ENCODE data around the gene CLEC18C. TPM values are rescaled to one million over a fixed set of nuclear protein-coding genes. Genes with fewer than 3 reads are reported as not detected.
"Not testable (repeated sequence)": the region's sequence is repeated elsewhere in the genome, so short reads cannot be mapped to it uniquely, and the experiment has no call there.

CLEC18C gene
- under 1 TPM; 0.61 to 0.87 (median 0.70) TPM for total RNA-seq
- long read RNA-seq, donor 1, result 0 reads
- long read RNA-seq, donor 2, result 0 reads

DNA sequence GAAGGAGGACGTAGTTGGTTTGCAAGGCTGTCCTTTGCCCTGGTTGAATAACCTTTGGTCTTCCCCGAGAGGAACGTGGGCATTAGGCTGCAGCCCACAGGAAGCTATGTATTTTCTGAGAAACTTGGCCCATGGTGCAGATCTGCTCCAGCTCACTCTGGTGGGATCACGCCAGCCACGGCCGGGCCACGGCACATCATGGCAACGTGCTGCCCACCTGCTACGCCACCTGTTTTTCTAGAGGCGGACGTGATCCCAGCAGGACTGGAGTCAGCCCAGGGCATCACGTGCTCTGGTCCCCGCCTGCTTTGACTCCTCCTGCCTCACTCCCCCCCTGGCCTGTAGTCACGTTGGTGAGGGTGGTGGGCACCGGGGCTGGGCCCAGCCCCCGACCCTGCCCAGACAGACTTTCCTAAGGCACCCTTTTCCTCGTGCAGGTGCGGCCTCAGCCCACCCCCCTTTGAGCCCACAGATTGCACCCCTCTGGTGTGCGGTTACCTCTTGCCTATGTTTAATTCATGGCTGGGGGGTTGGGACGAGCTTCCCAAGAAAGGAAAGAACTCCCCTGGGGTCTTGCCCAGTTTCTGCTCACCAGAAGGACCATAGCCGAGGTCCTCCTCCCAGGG, at the start of gene CLEC18C:
Gene CLEC18C (plus strand): TSS at position 576 of the 626 bp plus-strand sequence. CDS start 492 bp downstream, outside the sequence.
- DNase-seq; H3K36me3 ChIP-seq (ENCODE audit: low read depth); ATAC-seq; H3K9me3 ChIP-seq; intact Hi-C loops (cut with DNase I, micrococcal nuclease); H3K4me1 ChIP-seq (ENCODE audit: low read depth); H3K4me3 ChIP-seq: not testable (repeated sequence)

DNA sequence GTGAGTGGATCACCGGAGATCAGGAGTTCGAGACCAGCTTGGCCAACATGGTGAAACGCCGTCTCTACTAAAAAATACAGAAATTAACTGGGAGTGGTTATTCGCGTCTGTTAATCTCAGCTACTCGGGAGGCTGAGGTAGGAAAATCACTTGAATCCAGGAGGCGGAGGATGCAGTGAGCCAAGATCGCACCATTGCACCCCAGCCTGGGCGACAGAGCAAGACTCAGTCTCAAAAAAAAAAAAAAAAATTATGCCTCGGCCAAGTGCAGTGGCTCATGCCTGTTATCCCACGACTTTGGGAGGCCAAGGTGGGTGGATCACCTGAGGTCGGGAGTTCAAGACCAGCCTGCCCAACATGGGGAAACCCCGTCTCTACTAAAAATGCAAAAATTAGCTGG, 49.8 kb upstream of the CLEC18C start:
- H3K9me3 ChIP-seq; H3K4me3 ChIP-seq; ATAC-seq; DNase-seq; intact Hi-C loops (cut with DNase I, micrococcal nuclease); H3K4me1 ChIP-seq (ENCODE audit: low read depth): not testable (repeated sequence)
- H3K36me3 ChIP-seq (ENCODE audit: low read depth), result peaks cover 12% of the 10 kb centered on the region

- ATAC-seq; H3K4me3 ChIP-seq; DNase-seq; H3K4me1 ChIP-seq (ENCODE audit: low read depth); intact Hi-C loops (cut with DNase I, micrococcal nuclease); H3K9me3 ChIP-seq: not testable (repeated sequence)
- H3K36me3 ChIP-seq (ENCODE audit: low read depth), result peaks cover 22% of the 10 kb centered on the region
These were observed 47.4 kb upstream of the CLEC18C start for GRCh38 chr16:70126226-70126625.

GRCh38 chr16:70127706-70128105, 45.9 kb upstream of the CLEC18C start:
- H3K4me1 ChIP-seq (ENCODE audit: low read depth); intact Hi-C loops (cut with DNase I, micrococcal nuclease); H3K9me3 ChIP-seq; ATAC-seq; DNase-seq; H3K4me3 ChIP-seq: not testable (repeated sequence)
- H3K36me3 ChIP-seq (ENCODE audit: low read depth), result peaks cover 15% of the 10 kb centered on the region

GRCh38 chr16:70128844-70129243, 44.7 kb upstream of the CLEC18C start:
- H3K36me3 ChIP-seq (ENCODE audit: low read depth), result peaks cover 15% of the 10 kb centered on the region
- H3K9me3 ChIP-seq; intact Hi-C loops (cut with DNase I, micrococcal nuclease); DNase-seq; H3K4me1 ChIP-seq (ENCODE audit: low read depth); ATAC-seq; H3K4me3 ChIP-seq: not testable (repeated sequence)

DNA sequence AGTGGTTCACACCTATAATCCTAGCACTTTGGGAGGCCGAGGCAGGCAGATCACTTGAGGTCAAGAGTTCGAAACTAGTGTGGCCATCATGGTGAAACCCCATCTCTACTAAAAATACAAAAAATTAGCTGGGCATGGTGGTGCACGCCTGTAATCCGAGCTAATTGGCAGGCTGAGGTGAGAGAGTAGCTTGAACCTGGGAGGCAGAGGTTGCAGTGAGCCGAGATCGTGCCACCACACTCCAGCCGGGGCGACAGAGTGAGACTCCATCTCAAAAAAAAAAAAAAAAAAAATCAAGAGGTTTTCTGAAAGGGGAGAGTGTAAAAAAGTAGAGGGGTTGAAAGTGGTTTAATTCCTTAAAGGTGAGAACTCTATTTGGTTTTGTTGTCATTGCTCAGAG, 37.8 kb upstream of the CLEC18C start:
- H3K36me3 ChIP-seq (ENCODE audit: low read depth); ATAC-seq; intact Hi-C loops (cut with DNase I, micrococcal nuclease); H3K9me3 ChIP-seq; H3K4me3 ChIP-seq; DNase-seq; H3K4me1 ChIP-seq (ENCODE audit: low read depth): not testable (repeated sequence)

DNA sequence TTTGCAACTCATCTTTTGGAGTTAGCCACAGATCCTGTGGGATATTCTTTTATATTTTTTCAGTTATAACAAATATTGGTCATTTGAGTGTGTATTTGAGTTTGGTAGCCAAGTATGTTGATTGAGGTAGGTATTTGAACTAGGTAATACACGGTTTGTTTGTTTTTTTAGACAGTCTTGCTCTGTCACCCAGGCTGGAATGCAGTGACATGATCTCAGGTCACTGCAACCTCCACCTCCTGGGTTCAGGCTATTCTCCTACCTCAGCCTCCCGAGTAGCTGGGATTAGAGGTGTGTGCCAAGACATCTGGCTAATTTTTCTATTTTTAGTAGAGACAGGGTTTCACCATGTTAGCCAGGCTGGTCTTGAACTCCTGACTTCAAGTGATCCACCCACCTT, 37.0 kb upstream of the CLEC18C start:
- H3K36me3 ChIP-seq (ENCODE audit: low read depth); H3K9me3 ChIP-seq; ATAC-seq; H3K4me1 ChIP-seq (ENCODE audit: low read depth); H3K4me3 ChIP-seq; DNase-seq; intact Hi-C loops (cut with DNase I, micrococcal nuclease): not testable (repeated sequence)

DNA sequence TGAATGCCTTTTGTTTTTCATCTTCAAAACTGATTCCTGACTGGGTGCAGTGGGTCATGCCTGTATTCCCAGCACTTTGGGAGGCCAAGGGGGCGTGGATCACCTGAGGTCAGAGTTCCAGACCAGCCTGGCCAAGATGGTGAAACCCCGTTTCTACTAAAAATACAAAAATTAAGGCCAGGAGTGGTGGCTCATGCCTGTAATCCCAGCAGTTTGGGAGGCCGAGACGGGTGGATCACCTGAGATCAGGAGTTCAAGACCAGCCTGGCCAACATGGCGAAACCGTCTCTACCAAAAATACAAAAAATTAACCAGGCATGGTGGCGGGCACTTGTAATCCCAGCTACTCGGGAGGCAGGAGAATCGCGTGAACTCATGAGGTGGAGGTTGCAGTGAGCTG, 30.8 kb upstream of the CLEC18C start:
- H3K4me1 ChIP-seq (ENCODE audit: low read depth); H3K9me3 ChIP-seq; H3K36me3 ChIP-seq (ENCODE audit: low read depth); intact Hi-C loops (cut with DNase I, micrococcal nuclease); ATAC-seq; DNase-seq; H3K4me3 ChIP-seq: not testable (repeated sequence)

GRCh38 chr16:70143231-70143895, 30.2 kb upstream of the CLEC18C start:
- ATAC-seq, DNase-seq: not testable (repeated sequence)

DNA sequence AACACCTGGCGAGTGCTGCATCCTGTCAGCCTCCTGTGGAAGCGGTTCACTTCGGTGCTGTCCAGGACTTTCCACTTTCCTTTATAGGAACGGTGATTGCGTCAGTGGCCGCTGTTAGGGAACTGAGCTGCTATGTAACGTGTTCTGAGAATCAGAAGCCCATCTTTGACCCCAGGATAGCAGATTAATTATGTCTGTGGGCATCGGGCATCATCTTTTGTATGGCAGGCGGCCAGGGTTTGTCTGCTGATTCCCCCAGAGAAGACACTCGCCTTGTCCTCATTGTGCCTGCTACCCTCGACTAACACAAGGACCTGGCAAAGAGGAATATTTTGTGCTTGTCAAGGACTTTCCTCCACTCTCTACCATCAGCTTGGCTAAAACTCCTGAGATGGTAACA, 25.7 kb upstream of the CLEC18C start:
- H3K9me3 ChIP-seq; H3K4me3 ChIP-seq; DNase-seq; ATAC-seq; intact Hi-C loops (cut with DNase I, micrococcal nuclease): not testable (repeated sequence)
- H3K36me3 ChIP-seq (ENCODE audit: low read depth), result peaks cover 16% of the 10 kb centered on the region
- H3K4me1 ChIP-seq (ENCODE audit: low read depth), result peaks cover 12% of the 10 kb centered on the region

More at GRCh38 chr16:70143231-70143895, 30.2 kb upstream of the CLEC18C start:
- H3K4me3 ChIP-seq; H3K9me3 ChIP-seq; H3K36me3 ChIP-seq (ENCODE audit: low read depth); H3K4me1 ChIP-seq (ENCODE audit: low read depth); intact Hi-C loops (cut with DNase I, micrococcal nuclease): not testable (repeated sequence)

- H3K36me3 ChIP-seq (ENCODE audit: low read depth), result peaks cover 12% of the 10 kb centered on the region
- ATAC-seq; H3K9me3 ChIP-seq; DNase-seq; intact Hi-C loops (cut with DNase I, micrococcal nuclease); H3K4me3 ChIP-seq: not testable (repeated sequence)
- peaks cover 18% of the 10 kb centered on the region for H3K4me1 ChIP-seq (ENCODE audit: low read depth)
These were observed 25.1 kb upstream of the CLEC18C start for GRCh38 chr16:70148453-70148852.

DNA sequence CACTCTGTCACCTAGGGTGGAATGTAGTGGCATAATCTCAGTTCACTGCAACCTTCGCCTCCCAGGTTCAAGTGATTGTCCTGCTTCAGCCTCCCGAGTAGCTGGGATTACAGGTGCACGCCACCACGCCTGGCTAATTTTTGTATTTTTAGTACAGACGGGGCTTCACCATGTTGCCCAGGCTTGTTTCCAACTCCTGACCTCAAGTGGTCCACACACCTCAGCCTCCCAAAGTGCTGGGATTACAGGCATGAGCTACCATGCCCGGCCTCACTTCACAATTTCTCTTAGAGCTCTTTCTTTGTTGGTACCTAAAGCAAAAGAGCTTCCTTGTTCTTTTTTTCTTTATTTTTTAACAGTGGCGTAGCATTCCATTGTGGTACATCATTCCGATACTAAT, 24.3 kb upstream of the CLEC18C start:
- ATAC-seq, DNase-seq: not testable (repeated sequence)
- peaks cover 18% of the 10 kb centered on the region for H3K4me1 ChIP-seq (ENCODE audit: low read depth)

More for the DNA sequence above, 24.3 kb upstream of the CLEC18C start:
- H3K9me3 ChIP-seq; H3K4me3 ChIP-seq; intact Hi-C loops (cut with DNase I, micrococcal nuclease): not testable (repeated sequence)
- H3K36me3 ChIP-seq (ENCODE audit: low read depth), result peaks cover 12% of the 10 kb centered on the region
